ENCODE measurements around the gene ALDH5A1. TPM values are rescaled to one million over a fixed set of nuclear protein-coding genes. Genes with fewer than 3 reads are reported as not detected.

Gene ALDH5A1
- total RNA-seq (2022; extraction: Qiagen RNA extraction) = 6.4 to 8.4 TPM (median 7.6 TPM) in 5 replicates

GRCh38 chr6:24494821-24495795, at the start of gene ALDH5A1:
Gene ALDH5A1 (plus strand): TSS chr6:24494969. CDS start chr6:24494997, 28 bp downstream.

GRCh38 chr6:24489470-24489869, 5.3 kb upstream of the ALDH5A1 start, which contains the start of gene GPLD1:
Gene GPLD1 (minus strand): TSS chr6:24489578. CDS start chr6:24489511, 67 bp downstream.

Other genes starting within 250 kb of the ALDH5A1 start
- 1.9 to 3.7 TPM (median 2.7 TPM) in 5 replicates for gene DCDC2, start 136.9 kb upstream of the ALDH5A1 start, total RNA-seq (2022; extraction: Qiagen RNA extraction)
- 19.8 to 22.4 TPM (median 21.2 TPM) in 5 replicates for gene MRS2, start 92.0 kb upstream of the ALDH5A1 start, total RNA-seq (2022; extraction: Qiagen RNA extraction)
- gene GPLD1, start 5.4 kb upstream of the ALDH5A1 start, total RNA-seq (2022; extraction: Qiagen RNA extraction) = 0.71 to 1.4 TPM (median 1.1 TPM) in 5 replicates
- gene KIAA0319, start 151.2 kb downstream of the ALDH5A1 start, total RNA-seq (2022; extraction: Qiagen RNA extraction) = 1.9 to 2.4 TPM (median 2.0 TPM) in 5 replicates
- gene TDP2, start 171.9 kb downstream of the ALDH5A1 start, total RNA-seq (2022; extraction: Qiagen RNA extraction) = 27.4 to 31.6 TPM (median 30.0 TPM) in 5 replicates
- gene ACOT13, start 172.1 kb downstream of the ALDH5A1 start, total RNA-seq (2022; extraction: Qiagen RNA extraction) = 11.1 to 27.2 TPM (median 26.0 TPM) in 5 replicates
- 51.1 to 73.4 TPM (median 54.6 TPM) in 5 replicates for gene C6orf62, start 224.2 kb downstream of the ALDH5A1 start, total RNA-seq (2022; extraction: Qiagen RNA extraction)